GM19240 (cell line): ENCODE results near the gene BBS2.

Experiments
- DNase-seq: peaks from one replicate; pipeline ENCODE4 v3.0.0; 2011; ENCODE audit warnings: low spot score; ENCODE audit not compliant: insufficient read length

The BBS2 gene

DNA sequence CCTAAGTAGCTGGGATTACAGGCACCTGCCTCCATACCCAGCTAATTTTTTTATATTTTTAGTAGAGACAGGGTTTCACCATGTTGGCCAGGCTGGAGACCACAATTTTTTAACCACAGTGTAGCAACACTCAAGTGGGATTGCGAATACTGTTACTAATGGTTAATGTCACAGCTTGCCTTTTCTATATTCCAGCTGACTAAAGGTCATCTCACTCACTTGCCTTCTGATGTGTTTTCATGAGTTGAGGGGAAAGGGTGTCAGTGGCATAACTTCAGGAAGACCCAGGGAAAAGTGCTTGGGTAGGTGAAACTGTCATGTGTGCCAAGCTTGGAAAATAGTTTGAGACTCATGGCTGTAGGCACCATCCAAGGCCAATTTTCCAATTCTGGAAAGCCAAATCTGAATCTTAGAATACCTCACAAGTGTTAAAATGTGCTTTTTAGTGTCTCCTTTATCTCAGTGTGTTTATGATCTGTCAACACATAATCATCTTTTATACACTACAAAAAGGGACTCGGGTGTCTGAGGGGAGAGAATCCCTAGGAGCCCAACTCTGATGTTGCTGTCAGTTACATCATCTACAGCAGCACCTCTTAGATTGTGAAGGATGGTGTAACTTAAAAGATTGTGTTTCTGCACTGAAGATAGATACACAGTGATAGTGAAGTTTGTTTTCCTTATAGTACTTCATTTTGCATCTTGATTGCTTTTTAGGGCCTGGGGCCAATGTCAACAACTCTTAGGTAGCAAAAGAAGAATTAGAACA is 41.4 kb downstream of the BBS2 start:
- no peak for DNase-seq

DNA sequence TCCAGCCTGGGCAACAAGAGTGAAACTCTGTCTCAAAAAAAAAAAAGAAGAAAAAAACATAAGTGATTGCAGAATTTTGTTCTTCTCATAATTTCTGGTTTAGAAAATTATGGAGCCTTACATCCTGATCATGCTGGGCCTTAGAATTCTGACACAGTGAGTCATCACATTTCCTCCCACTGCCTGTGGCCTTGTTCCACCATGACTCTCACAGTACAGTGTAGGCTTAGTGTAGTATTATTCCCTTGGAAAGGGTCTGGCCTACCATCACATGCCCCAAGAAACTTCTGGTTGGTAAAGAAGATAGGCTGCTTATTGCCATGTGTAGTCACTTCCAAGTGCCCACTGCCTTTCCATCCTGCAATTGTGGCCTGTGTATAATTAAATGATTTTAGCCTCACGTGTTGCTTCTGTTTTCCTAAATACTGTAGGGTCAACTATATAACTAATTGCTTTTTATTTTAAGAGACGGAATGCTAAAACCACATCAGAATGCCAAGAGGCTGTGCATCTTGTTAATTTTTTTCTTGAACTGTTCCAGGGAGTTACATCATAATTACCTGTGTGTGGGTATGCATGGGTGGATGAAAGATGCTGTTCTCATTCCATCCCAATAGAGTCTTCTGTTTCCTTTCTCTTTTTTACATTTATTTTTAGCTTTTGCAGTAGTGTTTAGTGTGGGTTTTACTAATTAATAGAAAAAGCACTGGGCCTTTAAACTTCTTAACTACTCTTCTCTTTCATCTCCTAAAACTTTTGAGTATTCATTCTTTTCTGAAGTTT is 42.5 kb downstream of the BBS2 start:
- no peak for DNase-seq

DNA sequence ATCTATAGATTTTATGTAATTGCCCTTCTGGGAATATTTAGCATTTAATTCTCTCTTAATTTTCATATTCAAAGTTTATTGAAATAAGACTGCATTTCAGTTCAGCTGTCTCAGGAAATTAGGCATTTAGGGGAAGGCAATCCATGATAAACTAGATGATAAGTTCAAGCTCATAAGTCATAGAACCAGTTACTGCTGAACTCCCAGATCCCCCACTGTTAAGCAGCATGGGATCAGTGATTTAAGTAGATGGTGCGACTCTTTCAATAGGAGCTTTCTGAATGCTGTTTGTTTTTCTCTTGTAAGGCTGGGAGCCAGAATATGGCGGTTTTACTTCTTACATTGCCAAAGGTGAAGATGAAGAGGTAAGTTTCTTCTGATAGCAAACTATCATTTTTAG is 44.6 kb downstream of the BBS2 start:
- no peak for DNase-seq

DNA sequence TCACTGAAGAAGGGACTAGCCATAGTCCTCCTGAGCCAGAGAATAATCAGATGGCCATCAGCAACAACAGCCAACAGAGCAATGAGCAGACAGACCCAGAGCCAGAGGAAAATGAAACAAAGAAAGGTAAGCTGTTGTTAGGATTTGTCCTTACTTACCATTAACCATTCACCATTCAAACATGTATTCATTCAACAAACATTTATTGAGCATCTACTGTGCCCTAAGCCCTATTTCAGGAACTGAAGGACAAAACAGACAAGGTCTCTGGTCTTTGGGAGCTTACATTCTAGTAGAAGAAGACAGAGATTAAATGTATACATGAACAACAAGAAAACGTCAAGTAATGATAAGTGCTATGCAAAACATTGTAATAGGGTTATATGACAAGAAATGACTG is 49.2 kb downstream of the BBS2 start:
- DNase-seq: no peak

DNA sequence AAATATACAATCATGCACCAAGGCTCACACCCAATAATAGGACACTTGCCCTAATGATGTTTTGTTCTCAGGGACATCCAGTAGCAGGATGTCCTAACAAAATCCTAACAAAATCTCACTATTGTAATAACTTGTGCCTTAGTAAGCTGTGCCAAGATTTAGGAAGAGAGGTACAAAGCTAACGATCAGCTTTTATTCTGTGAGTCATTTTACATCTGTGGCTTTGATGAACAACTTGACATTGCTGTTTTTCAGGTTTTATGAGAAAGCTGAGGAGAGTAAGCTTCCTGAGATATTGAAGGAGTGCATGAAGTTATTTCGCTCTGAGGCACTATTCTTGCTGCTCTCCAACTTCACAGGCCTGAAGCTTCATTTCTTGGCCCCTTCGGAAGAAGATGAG is 49.6 kb downstream of the BBS2 start:
- DNase-seq: no peak

DNA sequence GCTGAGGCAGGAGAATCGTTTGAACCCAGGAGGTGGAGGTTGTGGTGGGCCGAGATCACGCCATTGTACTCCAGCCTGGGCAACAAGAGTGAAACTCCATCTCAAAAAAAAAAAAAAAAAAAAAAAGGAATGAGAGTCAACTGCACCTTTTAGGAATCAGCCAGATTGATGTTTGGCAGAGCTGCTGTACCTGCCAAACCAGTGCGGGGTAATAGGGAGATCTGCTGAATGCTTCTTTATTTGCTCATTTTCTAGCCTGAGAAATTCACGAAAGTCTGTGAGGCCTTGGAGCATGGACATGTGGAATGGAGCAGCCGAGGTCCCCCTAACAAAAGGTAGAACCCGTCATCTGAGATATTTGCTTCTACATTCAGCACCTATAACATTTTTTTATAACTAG is 50.1 kb downstream of the BBS2 start:
- DNase-seq: no peak

DNA sequence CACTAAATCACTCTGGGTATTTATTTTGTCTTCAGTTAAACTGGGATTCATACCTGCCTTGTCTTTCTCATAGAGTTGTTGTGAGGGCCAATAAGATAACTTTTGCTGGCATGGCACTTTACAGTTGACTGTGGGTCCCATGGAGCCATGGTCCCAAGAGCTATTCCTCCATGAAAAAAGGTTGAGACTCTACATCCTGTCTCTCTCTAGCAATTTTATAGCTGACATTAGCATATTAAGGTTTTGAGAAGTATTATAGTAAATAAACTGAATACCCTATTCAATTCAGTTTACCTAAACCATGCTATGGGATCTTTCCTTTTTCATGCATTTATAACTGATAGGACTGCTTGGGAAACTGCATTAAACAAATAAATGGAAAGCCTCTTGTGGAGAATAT is 51.0 kb downstream of the BBS2 start:
- no peak for DNase-seq

DNA sequence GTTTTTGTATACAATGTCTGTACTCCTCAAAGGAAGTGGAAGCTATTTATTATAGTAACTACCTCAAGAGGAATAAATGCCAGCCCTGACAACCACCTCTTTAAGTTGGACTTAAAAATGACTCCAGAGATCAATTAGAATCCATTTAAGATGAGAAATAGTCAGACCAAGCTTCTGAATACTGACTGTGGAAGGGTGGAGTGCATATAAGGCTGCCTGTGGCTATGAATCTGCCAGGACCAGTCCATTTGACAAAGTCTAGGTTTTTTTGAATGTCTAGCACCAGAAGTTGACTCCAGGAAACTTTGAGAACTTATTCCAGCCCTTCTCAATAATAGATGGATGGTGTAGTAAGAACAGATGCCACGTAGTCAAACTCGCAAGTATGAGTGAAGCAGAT is 53.5 kb downstream of the BBS2 start:
- no peak for DNase-seq

DNA sequence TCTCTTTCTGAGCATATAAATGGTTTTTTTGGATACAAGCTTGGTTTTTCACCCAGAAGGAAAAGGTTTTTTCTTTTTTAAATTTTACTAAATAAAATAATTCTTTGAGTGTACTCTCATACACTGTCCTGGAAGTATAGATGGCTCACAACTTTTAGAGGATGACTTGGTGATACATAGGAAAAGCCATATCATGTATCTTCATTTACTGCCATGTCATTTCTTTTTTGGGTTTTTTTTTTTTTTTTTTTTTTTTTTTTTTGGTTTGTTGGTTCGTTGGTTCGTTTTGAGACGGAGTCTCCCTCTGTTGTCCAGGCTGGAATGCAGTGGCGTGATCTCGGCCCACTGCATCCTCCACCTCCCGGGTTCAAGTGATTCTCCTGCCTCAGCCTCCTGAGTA is 56.7 kb downstream of the BBS2 start:
- no peak for DNase-seq

DNA sequence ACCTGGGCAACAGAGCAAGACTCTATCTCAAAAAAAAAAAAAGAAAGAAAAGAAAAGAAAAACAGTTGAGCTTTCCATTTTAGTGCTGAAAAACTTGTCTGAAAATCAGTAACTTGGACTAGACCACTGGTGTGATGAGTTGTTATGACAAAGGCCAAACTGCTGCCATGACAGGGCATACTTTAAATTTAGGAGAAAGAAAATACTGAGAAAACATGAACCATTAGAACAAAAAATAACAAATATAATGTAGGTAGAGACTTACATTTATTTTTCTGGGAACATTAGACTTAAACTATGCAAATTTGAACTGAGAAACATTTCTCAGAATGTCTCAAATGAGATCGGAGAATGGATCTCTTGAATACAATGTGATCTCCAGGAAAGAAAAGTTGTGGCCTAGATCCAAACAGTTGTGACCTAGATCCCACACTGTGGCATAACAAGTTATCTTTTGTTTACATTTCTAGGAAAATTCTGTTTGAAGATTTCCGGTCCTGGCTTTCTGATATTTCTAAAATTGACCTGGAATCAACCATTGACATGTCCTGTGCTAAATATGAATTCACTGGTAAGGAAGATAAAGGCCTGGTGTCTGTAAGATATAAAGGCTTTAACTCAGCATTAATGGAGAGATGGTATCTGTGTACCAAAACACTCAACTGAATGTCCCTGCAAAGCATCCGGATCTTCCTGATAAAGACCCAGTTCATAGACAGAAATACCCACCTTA is 57.6 kb downstream of the BBS2 start:
- no peak for DNase-seq

DNA sequence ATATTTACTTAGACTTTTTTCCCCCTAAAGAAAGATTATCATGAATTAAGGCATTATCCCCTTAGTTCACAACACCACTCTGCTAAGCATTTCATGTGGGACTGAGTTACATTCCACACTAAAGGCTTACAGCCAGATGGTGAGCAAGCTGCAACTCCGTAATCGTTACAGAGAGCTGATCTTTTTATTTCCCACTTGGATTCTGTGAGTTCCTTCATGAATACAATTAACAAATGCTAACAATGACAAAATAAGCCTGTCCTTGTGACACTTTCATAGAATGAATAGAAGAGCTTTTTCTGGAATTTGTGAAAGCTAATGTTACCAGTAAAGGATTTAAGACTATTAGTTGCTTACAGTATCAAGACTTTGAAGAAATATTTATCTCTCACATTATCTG is 59.7 kb downstream of the BBS2 start:
- DNase-seq: no peak

DNA sequence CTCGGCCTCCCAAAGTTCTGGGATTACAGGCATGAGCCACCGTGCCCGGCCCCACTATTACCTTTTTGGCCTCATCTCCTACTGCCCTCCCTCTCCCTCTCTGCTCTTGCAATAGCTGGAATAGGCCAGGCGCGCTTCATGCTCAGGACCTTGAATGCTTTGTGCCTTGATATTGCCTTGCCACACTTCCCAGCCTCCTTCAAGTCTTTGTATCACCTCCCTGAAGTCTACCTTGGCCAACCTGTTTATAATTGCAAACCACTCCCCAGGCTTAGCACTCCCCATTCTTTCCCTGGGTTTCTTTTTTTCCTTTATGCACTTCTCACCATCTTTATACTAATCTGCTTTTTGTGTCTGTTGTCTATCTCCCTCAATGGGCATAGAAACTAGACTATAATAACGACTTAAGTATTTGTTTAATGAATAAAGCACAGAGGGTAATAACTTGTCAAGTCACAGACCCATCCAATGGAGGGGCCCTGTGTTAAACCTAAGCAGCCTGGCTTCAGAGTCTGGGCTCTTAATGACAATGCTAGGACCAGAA is 61.8 kb downstream of the BBS2 start:
- no peak for DNase-seq

DNA sequence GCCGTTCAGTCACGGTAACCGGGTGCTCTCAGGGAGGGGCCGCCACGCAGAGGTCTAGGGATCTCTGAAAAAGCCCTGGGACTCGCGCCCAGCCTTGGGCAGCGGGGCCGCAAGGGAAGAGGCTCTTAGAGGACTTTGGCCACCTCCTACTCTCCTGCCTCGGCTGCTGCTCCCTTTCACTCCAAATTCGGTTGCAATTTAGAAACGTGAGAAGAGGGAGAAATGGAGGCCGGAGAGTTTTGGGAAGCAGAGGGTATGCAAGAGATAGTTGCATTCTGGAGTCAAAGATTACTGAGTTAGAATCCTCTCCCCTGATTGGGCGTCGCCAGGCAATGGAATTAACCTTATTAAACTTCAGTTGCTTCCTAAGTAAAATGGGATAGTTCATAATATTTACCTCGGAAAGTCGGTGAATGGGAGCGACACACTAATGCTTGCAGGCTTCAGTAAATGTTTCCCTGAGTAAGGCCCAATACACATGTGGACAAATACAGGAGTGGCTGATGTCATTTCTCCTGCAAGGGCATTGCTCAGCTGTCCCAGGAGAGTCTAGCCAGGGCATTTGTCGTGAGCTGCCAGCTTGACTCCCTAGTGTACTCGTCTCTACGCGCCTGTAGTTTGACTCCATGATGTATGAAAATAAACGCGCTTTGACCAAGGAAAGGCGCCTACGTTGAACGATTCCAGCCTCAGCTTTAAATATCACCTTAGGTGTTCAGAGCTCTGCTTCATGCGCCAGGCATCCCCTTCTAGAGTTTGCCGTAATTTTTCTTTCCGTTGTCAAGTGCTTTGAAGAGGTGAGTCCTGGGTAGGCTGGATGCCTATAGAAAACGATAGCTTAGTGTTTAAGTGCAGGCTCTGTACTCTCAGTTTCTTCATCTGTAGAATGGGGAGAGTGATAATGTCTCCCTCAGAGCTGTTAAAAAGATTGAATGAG is 67.8 kb downstream of the BBS2 start:
- DNase-seq: peak; percentile 15

DNA sequence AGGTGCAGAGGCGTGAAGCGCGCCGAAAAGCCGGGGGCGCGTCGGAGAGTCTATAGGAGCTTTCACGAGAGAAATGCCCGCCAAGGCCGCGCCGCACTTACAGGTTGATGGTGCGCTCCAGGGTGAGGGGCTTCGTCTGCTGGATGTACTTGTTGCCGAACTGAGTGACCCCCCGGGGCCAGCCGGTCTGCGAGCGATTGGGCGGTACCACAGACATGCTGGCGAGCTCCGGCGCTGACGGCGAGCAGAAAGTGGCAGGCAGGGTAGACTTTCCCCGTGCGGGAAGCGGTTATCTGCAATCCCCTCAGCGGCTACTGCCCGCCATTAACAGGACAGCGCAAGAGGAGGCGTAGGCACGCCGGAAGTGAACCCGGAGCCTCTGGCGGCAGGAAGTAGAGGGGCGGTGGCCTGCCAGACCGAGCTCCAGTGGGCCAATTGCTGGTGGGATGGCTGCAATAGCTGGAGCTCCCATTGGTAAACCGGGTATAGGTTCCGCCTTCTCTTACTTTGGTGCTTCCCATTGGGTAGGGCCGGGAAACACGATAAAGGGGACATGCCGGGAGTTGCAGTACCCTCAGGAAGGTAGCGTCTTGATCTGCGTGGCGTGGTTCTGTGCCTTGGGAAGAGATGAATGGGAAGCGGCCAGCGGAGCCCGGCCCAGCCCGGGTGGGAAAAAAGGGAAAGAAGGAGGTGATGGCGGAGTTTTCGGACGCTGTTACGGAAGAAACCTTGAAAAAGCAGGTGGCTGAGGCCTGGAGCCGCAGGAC is 68.7 kb downstream of the BBS2 start, which contains the start of the genes NUDT21 and OGFOD1:
Gene NUDT21, minus strand, starts transcription at position 347 of the 767 bp plus-strand sequence. Its CDS starts 130 bp downstream, at position 217.
Gene OGFOD1, plus strand, starts transcription at position 569 of the 767 bp plus-strand sequence. Its CDS starts 59 bp downstream, at position 628.
- DNase-seq: peak; percentile 92

DNA sequence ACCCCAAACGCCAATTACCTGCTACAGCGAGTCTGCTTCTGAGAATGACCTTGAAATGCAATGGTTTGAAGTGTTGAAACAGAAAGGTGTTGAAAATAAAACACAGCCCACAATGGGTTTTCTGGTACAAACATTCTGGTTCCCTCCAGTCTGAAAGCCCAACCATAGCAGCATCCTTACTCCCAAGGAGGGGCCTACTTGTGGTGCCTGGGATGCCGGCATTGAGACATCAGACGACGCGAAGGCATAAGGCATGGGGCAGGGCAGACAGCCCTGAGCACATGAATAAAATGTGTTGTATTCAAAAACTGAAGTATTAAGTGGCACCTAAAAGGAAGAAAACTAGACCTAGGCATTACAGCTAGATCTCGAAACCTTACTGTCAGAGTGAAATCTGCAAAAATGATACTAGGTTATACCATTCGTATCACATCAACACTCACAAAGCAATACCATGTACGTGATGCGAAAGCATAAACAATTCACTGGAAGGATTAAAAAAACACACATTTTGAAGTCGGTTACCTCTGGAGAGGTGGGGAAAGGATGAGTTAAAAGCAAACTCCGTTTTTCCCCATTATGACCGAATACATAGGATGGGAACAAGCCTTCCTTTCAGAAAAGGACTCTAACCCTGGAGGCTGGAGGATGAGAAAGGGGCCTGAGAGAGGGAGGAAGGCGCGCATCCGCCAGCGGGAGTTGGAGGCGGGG is 69.4 kb downstream of the BBS2 start:
- DNase-seq: no peak

DNA sequence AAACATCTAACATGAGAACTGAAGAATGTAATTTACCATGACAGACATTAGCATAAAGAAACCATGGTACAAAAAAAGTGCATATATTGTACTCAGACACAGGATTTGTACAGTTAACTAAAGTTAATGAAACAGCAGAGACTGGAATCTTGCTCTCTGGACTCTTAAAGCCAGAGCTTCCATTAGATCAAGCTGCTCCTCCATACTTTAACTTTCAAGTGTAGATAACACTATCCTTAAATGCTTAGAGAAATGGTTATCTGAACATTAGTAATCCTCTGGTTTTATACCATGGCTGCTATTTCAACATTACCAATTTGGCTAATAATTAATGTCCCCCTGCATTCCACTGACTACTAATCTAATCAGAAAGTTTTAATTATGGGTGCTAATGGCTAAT is 71.8 kb downstream of the BBS2 start:
- DNase-seq: no peak

DNA sequence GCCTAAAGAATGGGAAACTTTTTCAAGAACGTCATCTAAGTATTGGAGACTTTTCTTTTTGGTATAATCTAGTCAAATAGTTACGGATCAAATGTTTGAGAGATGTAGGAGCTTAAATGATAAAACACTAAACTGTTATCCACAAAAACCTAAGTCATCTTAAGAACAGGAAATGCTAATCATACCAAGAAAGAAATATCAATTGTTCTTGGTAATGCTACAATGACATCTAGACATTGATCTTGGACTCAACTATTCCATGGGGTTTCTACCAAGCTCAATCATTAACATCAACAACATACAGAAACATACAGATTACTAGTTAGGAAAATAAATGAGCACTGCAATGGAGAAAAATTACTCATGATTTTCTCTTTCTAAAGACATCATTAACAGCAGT is 72.5 kb downstream of the BBS2 start:
- no peak for DNase-seq

DNA sequence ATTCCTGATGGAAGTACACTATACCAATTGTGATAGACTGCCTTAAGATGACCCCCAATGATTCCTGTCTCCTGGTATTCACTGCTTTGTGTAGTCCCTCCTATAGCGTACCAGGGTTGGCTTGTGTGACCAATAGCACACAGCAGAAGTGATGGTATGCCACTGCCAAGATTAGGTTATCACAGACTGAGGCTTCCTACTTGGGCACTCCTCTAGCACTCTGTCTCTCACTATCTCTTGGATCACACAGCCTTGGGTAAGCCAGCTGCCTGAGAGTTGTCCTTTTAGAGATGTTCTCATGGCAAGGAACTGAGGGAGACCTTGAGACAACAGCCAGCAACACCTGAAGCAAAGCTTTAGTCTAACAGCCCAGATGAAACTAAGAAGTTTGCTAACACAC is 81.8 kb downstream of the BBS2 start:
- no peak for DNase-seq

DNA sequence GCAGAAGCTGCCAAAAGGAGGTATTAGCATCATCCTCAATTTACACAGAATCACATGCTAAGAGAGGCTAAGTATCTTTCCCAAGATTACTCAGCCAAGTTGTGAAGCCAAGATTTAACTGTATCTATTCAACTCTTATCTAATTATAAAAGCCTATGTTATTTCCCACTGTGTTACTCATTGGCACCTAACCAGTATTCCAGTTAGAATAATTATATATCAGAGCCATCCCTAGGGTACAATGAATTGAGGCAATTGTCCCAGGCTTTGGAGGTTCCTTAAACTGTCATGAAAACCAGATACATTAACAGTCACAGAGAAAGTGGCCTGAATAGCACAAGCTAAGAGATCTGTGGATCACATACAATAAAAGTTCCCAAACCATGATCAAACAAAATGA is 83.6 kb downstream of the BBS2 start:
- DNase-seq: no peak
